DMS79 (cell line): ENCODE measurements around the gene P2RX3.

Experiments
- DNase-seq: peaks from one replicate; lab custom pipeline; 2025; lab: John Stamatoyannopoulos, UW

P2RX3 gene

DNA sequence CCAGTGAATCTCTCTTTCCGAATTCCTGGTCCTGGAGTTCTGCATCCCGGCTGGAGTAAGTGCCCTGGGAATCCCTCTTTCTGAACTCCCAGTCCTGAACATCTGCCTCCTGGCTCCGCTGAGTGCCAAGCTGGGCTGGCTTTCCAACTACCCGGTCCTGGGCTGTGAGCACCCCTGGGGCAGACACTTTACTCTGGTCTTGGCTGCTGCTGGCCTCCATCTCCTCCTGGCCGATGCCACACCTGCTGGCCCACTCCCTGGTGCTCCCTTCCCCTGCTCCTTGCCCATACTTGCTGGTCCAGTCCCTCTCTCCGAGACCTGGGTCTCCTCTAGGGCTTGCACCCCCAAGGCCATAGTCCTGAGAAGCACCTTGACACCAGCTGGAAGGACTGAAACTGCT is 28.1 kb upstream of the P2RX3 start:
- no peak for DNase-seq

DNA sequence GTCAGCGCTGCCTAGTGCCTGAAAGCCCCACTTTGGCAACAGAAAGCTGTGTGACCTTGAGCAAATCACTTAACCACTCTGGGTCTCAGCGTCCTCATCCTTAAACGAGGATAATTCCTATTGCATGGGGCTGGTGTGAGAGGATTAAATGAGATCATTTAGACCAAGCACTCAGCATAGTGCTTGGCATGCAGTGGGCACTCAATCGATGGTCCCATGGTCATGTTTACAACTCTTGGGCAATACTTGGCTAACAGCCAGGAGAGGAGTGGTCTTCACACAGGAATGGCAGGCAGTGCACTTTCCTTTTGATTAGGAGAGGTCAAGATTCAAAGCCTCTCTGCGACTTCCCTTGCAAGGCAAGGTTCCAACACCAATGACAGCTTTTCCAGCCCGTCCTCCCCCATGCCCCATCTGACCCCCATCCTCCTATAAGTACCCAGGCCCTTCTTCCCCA is 27.5 kb upstream of the P2RX3 start:
- DNase-seq: peak; percentile 56

DNA sequence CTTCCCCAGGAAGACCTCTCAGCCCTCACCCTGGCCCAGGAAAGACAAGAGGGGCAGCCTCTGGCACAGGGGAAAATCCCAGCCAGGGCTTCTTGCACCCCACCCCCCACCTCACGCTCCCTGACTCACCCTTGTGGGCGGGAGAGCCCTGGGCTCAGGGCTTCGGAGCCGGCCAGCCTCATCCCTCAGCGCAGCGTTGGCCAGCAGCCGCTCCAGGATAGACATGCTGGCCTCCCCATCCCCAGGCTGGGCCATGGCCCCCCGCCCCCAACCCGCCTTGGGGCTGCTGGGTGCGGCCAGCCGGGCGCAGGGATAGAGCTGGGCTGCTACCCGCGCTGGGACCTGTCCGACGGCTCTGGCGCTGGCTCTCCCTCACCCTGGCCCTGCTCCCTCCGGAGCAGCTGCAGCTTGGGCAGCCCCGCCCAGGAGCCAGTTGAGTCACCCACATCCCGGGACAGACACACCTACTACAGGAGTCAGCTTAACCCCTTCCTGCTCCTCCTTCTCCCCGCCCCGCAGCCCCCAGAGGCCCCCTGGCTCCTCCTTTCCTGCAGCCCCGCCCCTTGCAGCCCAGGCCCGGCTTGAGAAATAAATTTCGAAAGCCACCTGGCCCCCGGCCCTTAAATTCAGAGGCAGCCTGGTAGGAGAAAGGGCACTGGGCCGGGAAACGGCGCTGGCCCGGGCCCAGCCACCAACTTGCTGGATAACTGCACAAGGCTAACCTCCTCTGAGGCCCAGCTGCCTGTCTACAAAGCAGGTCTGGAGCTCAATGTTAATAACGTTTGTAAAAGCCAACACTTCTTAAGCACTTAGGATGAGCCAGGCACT is 26.8 kb upstream of the P2RX3 start:
- peak; percentile 79 for DNase-seq

DNA sequence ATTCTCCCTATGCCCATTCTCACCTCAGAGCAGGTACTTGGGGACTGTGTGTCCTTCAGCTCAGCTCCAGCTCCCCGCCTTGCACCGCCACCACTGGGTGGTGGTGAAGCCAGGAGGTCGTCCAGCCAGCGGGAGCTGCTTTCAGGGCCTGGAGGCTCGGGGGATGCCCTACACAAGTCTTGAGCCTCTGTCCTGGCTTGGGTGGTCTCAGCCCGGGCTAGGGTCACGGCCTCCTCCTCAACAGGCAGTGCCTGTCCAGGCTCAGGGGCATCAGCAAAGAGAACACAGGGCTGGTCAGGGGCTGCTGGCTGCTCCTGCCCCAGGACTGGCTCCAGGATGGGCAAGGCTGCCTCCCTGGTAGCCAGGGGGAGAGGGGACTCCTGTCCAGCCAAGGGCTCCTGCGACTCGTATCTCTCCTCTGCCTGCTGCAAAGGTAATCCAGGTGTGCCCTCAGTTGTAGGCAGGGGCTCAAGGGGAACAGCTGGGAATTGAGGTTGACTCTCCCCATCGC is 25.6 kb upstream of the P2RX3 start:
- no peak for DNase-seq

DNA sequence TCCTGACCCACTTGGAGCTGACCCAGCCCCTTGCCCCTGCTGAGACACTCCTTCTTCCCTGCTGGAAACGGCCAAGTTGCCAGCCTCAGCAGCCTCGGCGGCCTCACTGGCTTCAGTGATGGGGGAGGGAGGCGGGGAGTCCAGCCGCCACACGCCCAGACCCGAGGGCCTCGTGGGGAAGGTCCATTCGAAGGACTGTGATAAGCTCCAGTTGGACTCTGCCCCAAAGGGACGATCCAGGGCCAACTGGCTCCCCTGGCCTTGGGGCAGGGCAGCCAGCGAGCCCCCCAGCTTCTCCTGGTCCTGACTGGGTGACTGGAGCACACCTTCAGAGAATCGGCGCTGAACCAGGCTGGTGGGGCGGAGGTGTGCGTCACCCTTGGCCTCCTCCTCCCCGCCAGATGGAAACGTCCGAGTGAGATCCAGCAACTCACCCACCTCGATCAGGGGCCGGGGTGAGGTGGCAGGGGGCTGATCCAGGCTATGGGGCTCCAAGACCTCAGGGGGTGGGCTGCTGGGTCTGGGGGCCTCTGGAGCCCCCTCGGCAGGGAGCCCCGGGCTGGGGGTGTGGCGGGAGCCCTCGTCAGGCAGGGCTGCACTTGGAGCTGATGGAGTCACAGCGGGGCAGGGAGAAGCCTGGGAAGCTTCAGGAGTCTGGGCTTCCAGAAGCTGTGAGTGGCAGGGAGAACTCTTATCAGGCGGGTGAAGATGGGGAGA is 24.9 kb upstream of the P2RX3 start:
- no peak for DNase-seq

DNA sequence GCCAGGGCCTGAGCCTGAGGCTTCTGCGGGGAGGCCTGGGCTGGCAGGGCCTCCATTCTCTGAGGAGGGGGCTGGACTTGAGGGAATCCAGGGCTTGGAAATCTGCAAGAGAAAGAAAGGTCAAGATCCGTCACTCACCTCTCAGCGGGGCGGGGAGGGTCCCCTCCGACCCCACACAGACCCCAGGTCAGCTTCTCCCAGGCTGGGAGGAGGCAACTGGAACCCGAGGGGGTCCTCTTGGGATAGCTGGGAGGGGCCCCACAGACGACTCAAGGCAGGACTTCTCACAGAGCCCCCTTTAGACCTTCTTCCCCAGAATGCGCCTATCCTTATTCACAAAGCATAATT is 24.4 kb upstream of the P2RX3 start:
- no peak for DNase-seq

DNA sequence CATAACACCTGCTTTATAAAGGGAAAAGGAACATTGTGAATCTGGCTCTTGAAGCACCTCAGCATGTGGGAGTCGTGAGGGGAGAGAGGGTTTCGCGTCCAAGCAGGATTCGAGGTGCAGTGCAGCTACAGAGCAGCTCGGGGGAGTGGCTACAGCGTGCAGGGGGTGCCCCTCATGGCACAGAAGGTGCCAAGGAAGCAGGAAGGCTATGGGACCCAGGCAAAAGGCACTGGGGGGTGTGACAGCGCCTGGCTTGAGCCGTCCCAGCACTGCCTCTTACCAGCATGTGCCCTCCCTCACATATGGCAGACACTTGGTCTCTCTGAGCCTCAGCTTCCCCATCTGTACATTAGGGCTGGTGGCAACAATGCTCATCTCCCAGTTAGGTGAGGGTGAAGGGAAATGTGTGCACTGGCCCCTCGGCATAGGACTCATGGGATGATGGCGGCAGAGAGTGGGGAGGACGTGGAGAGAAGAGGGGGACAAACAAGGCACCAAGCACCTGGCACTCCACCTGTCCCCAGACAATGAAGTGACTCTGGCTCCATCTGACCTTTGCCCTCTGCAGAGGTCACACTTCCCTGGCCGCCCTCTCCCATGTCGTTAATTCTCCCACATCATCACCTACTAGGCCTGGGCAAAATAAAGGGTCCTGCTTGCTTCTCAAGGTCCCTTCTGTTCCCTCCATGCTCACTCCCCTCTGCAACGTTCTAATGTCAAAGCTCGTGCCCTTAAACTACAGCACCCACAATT is 23.8 kb upstream of the P2RX3 start:
- DNase-seq: no peak

DNA sequence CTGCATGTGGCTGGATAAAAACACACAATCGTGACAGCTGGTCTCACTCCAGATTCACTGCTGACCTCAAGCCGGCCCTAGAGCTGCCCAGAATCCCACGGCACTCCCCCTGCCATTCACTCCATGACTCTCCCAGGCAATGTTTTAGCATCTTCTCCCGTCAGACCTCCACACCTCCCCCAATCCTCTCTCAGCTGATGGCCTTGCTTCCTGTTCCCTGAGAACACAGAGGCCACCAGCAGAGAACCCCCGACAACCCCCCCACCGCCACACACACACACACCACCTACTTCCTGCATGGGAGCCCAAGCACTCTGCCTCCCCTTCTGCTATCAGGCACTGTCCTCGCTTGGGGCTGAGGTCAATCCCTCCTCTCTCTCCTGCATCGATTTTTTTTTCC is 22.7 kb upstream of the P2RX3 start:
- DNase-seq: no peak

DNA sequence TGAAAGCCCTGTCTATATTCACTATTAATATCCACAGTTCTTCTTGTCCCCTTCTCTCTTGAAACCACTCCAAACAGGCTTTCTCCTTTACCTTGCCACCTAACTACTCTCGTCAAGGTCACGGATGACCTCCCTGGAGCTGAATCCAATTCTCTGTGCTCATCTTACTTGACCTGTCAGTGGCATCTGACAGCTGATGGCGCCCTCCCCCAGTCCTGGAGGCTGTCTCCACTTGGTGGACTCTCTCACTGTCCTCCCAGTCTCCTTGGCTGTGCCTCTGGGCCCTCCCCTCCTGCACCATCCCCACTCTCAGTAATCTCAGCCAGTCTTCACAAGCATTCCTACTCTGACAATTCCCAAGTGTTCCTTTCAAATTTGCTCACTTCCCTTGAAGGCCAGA is 22.1 kb upstream of the P2RX3 start:
- peak; percentile 50 for DNase-seq

DNA sequence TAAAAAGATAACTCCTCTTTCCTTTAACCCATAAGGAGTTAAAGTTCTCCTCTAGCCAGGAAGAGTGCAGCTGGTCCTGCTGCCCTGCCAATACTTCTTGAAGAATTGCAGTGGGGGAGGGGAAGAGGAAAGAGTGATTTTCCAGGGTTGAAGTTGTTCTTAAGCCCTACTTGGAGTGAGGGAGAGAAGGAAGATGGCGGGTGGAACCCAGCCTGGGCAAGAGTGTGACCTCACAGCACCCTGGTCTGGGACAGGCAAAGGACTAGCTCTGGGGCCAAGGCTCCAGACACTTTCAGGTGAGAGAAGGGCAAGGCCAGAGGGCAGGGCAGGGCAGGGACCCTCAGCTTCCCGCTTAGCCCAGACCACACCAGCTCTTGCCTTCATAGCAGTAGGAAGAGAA is 20.0 kb upstream of the P2RX3 start:
- DNase-seq: no peak

DNA sequence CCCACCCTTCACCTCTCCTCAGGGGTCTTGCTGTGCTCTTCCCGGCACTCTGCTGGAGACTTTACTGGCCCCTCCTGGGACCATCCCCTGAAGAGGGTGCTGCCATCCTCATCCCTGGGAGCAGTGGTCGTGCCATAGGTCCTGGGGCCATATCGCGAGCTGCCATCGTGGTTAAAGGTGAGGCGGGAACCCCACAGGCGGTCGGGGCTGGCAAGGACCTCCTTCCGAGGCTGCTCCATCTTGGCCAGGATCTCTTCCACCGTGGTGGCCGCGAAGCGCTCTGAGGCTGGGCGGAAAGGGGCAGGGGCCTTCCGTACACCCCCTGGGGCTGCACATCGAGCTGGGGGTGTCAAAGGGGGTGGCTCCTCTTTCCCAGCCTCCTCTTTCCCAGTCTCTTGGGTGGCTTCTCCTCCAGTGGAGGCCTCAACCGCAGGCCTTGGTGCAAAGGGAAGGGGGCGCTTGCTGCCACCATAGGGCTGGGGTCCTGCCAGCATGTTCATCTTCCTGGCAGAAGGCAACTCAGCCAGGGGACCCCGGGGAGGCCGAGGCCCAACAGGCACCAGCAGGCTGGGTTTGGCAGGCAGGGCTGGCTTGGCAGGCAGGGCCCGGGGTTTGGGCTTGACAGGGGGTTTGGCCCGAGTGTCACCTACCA is 18.0 kb upstream of the P2RX3 start:
- no peak for DNase-seq

DNA sequence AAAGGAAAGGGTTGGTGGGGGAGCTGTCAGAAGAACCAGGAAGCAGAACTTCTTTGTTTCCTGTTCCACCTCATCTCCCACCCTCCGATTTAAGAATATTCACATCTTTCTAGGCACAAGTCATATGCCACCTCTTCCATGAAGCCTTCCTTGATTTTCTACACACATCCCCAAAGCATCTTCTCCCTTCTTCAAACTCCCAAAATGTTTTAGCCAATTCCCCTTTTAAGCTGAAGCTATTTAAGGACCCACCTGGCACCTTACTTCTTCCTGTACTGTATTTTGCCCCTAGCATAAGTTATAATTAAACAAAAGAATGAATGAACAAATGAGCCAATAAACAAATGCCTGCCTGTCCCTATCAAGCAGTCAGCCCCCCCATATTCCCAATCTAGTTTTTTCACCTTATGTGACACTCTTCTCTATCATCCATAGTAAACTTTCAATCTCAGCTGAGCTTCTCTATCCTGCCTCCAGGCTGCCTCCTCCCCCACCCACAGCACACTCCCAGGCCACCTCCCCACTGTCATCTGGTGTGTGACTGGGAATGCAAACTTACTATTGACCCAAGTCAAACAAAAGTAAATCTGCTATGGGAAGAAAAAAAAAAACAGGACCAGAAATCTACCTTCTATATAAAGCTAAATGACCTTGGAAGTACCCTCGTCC is 17.3 kb upstream of the P2RX3 start:
- no peak for DNase-seq

DNA sequence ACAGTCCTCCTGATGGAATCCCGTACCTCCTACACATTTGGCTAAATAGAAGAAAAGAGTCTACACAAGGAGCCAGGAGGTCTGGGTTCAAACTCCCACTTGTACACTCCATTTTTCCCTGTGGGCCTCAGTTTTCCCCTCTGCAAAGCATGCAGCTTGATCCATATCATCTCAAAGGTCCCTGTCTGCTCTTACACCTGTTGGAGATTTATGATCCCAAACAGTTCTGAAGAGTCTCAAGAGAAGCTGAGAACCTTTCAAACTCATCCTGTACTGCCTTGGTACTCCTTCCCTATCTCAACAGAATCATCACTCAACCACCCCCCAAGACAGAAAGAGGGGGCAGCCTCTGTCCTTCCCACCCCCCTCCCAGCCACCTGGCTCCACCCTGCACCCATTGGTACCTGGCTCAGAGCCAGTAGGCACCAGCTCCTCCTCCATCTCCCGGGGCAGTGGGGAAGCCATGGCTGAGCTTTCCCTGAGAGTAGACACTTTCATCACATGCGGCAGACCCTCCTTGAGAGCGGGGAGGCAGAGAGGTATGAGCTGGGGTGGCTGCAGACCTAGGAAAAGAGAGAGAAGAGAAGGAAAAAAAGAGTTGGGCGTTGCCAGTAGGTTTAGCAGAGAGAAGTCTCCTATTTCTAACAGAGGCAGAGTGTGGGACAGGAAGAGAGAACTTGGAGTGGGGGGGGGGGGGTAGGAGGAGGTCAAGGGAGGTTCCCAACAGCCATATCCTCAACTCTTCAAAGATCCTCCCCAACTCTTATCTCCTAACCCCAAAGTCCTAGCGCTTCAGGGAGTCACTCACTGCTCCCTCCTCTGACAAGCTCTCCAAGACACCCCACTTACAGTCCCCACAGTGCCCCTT is 16.5 kb upstream of the P2RX3 start:
- no peak for DNase-seq

DNA sequence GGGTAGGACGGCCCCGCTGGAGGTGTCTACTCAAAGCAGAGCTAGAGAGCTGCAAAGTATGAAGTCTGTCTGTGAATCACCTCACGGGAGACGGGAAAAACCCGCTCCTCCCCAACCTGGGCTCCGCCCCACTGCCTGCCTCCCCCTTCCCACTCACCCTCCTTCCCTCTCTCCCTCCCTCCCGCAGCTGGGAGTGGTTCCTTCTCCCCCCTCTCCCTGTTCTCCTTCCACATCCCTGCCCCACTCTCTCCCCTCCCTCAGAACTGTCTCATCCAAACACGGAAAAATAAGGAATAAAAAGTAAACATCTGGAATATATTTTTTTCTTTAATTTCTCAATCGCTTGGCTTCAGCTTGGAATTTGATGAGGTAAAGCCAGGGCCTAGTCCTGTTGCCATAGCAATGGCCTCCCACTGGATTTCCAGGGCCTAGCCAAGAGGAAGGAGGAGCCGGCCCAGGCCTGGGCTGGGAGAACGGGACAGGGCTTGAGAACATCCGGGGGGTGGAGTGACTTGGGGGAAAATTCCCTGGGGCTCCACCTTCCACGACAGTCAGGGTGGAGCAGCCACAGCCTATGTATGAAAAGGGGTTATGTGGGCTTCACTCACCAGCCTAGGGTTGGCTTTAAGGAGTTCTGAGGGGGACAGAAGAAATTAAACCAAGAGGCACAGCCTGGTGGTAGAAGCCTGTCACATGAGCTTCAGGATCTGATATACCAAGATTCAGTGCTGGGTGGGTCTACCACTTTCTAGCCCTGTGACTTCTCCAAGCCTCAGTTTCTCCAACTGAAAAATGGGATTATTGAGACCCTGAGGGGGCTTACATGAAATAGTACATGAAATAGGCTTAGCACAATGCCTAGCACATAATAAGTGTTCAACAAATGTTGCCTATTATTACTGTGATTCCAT is 15.6 kb upstream of the P2RX3 start:
- peak; percentile 45 for DNase-seq

DNA sequence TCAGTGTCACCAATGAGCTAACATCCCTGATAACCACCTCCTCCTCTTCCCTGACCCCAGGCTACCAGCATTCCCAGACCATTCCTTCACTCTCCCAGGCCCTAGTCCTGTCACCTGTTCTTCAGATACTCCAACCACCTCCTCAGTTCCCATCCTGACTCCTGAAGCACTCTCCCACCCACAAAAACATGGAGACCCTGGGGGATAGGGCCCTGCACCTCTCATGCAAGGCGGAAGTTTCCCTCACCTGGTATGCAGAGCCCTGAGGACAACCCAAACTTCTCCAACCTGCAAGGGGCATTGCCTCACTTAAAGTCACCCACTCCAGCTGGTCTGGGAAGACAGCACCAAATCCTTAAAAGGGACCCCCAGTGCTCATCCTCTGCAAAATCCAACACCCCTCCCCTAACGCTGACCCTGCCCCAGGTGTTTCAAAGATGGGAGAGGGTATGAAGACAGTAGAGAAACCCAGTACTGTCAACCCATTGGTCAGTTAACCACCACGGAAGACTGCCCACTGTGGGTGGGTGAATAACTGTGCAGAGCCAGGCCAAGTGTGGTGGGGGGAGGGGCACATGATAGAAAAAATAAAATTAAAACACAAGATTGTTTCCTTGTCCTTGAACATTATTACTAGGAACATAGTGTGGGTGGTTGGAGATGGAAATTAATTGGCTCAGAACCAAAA is 14.8 kb upstream of the P2RX3 start:
- no peak for DNase-seq

DNA sequence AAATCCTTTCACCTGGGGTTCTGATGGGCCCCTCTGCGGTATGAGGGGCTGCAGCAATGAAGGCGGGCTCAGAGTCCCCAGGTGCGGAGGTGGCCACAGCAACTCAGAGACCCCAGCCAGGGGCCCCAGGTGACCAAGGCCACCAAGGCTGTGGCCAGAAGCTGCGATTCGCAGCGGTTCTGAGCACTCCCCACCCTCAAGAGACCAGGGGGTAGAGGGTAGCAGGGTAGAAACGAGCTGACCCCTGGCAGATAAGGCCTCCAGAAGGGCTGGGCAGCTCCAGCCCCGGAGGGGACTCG is 14.3 kb upstream of the P2RX3 start:
- no peak for DNase-seq

DNA sequence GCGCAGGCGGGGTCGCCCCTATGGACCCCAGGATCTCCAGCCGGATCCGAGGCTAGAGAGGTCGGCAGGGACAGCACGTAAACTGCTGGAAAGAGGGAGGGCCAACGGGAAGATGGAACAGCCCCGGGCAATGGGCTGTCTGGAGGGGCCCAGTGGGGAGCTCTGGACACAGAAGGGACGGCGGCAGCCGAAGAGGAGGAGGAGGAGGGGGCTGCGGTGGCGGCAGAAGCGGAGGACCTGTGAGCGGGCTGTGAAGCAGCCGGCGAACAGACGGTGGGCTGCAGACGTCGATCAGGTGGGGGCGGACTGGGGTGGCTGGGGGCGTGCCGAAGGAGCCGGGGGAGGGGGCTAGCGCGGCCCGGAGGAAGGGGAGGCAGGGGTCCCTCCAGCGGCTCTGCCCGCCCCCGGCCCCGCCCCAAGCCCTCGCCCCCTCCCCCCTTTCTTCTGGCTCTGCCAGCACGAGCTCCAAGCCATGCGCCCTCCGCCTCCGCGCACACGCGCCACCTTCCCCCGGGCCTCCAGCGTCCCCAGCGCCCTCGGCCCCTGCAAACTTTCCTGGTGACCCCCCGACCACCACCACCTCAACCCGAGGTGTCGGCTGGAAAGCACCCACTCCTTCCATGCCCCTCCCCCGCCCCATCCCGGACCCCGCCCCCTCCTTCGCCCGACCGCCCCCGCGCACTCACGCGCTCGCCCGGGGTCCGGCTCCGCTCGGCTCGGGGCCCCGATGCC is 13.8 kb upstream of the P2RX3 start:
- peak; percentile 7 for DNase-seq
